Natural killer cell (primary cell): Measurements from ENCODE around the gene RHOT2. TPM values are rescaled to one million over a fixed set of nuclear protein-coding genes. Genes with fewer than 3 reads are reported as not detected.

Source experiments
- ATAC-seq, 3 donors: fragments of 150-1000 bp in 2 of 3; fragments of 200-7000 bp in 1 of 3; cut with Tn5 transposase; 1 replicate in 1 of 3; 2 replicates in 2 of 3; pipeline ENCODE4 v1.10.0; 2021; ENCODE audit warnings: mild to moderate bottlenecking in 2 of 3, moderate library complexity in 2 of 3
- DNase-seq, 2 donors: peaks; one replicate each; pipeline versions ENCODE4 v3.0.0 to v3.0.0-alpha.2; 2013 to 2021; ENCODE audit warnings: mixed read lengths in 1 of 2
- H3K27ac ChIP-seq: one replicate; pipeline ENCODE4 v1.5.1; 2013; ENCODE audit warnings: mild to moderate bottlenecking, low read length
- H3K27me3 ChIP-seq: one replicate; pipeline ENCODE4 v1.6.1; 2013; ENCODE audit warnings: low read length; ENCODE audit not compliant: control insufficient read depth, insufficient read depth
- H3K36me3 ChIP-seq: one replicate; pipeline ENCODE4 v1.6.1; 2013; ENCODE audit warnings: low read length; ENCODE audit not compliant: control insufficient read depth, insufficient read depth
- H3K4me1 ChIP-seq: one replicate; pipeline ENCODE4 v1.6.1; 2013; ENCODE audit warnings: low read length; ENCODE audit not compliant: control insufficient read depth, insufficient read depth
- H3K4me3 ChIP-seq: one replicate; pipeline ENCODE4 v1.5.1; 2013; ENCODE audit warnings: low read length
- H3K9me3 ChIP-seq: one replicate; pipeline ENCODE4 v1.6.1; 2013; ENCODE audit warnings: low read length; ENCODE audit not compliant: control insufficient read depth, insufficient read depth
- H3K27ac Mint-ChIP-seq, 2 donors: one replicate each; pipeline ENCODE4 v1.8.0; 2022; ENCODE audit warnings: mild to moderate bottlenecking in 2 of 2, mixed read lengths in 2 of 2, moderate library complexity in 1 of 2
- H3K27me3 Mint-ChIP-seq, 2 donors: one replicate each; pipeline ENCODE4 v1.8.0; 2022; ENCODE audit warnings: low read depth in 2 of 2, mixed read lengths in 2 of 2
- H3K36me3 Mint-ChIP-seq: one replicate; pipeline ENCODE4 v1.8.0; 2022; ENCODE audit warnings: mixed read lengths
- H3K4me1 Mint-ChIP-seq, 2 donors: one replicate each; pipeline ENCODE4 v1.8.0; 2022; ENCODE audit warnings: mixed read lengths in 2 of 2
- H3K4me3 Mint-ChIP-seq: one replicate; pipeline ENCODE4 v1.8.0; 2022; ENCODE audit warnings: mild to moderate bottlenecking, moderate library complexity, mixed read lengths
- H3K9me3 Mint-ChIP-seq, 2 donors: one replicate each; pipeline ENCODE4 v1.8.0; 2022; ENCODE audit warnings: mixed read lengths in 2 of 2
- CTCF ChIP-seq: fragments of 200-600 bp; IDR thresholded peaks from one replicate; pipeline ENCODE4 v1.8.0; 2022; ENCODE audit warnings: antibody characterized with exemption
- WGBS: methylation state at CpG from one replicate; pipeline ENCODE4 v1.1.7; 2013; ENCODE audit warnings: missing lambda C conversion rate; ENCODE audit not compliant: insufficient coverage; 5-methylcytosine and 5-hydroxymethylcytosine counted together
- intact Hi-C: fragments of 100-400 bp; cut with micrococcal nuclease; formaldehyde crosslinking; loops from one replicate; pipeline ENCODE4 v1.14.2; 2022
- total RNA-seq, 4 donors: library from RNA; stranded (reverse); fragments of 120-200 nt in 1 of 4; gene quantifications; one replicate each; pipeline versions ENCODE4 v1.2.3 to v1.2.4, GENCODE V29; 2013 to 2022

RHOT2 gene
- total RNA-seq, 3 donors from 2014 or later (not counting 1 experiment from before 2014, with no cell fraction given): 205 to 216 (median 211) TPM

GRCh38 chr16:668519-669171 is 713 bp downstream of the RHOT2 start:
- Mint-ChIP-seq H3K4me3 (peak overlapping the region; percentile 77), H3K4me1 (peaks cover 0 to 5% of the 10 kb centered on the region in 2 donors), H3K27me3 (no peaks in the 10 kb centered on the region), H3K9me3 (no peaks in the 10 kb centered on the region), H3K36me3 (no peaks in the 10 kb centered on the region), H3K27ac (peak overlapping the region in 1 of 2 donors; percentile 69)
- H3K27me3 ChIP-seq: no peaks in the 10 kb centered on the region
- TF ChIP-seq CTCF: no peak
- H3K4me1 ChIP-seq: peaks cover 21% of the 10 kb centered on the region
- WGBS: 9% methylated on average over 50 of the region's 50 CpGs
- H3K27ac ChIP-seq: peak overlapping the region; percentile 65
- intact Hi-C loops: no loop called here
- H3K36me3 ChIP-seq: peaks cover 31% of the 10 kb centered on the region
- peak in 1 of 3 donors; percentile 6 for ATAC-seq
- peak overlapping the region; percentile 66 for H3K4me3 ChIP-seq
- no peaks in the 10 kb centered on the region for H3K9me3 ChIP-seq
- DNase-seq: peak in 1 of 2 donors; percentile 42

- ATAC-seq (no peak), DNase-seq (no peak)
- 98% methylated on average over 13 of the region's 13 CpGs for WGBS
- Mint-ChIP-seq H3K27ac (no peak overlapping the region), H3K4me3 (peak overlapping the region; percentile 42), H3K27me3 (no peaks in the 10 kb centered on the region), H3K36me3 (no peaks in the 10 kb centered on the region), H3K9me3 (no peaks in the 10 kb centered on the region), H3K4me1 (peaks cover 0 to 5% of the 10 kb centered on the region in 2 donors)
- no peaks in the 10 kb centered on the region for H3K9me3 ChIP-seq
- H3K27ac ChIP-seq: no peak overlapping the region
- H3K4me1 ChIP-seq: peaks cover 21% of the 10 kb centered on the region
- intact Hi-C loops: no loop called here
- H3K27me3 ChIP-seq: no peaks in the 10 kb centered on the region
- no peak for TF ChIP-seq CTCF
- peaks cover 31% of the 10 kb centered on the region for H3K36me3 ChIP-seq
- H3K4me3 ChIP-seq: no peak overlapping the region
Measured at GRCh38 chr16:669666-670065, 1.7 kb downstream of the RHOT2 start.

- DNase-seq (no peak), ATAC-seq (no peak)
- peaks cover 30% of the 10 kb centered on the region for H3K4me1 ChIP-seq
- TF ChIP-seq CTCF: no peak
- no peak overlapping the region for H3K4me3 ChIP-seq
- H3K36me3 Mint-ChIP-seq: no peaks in the 10 kb centered on the region
- no peaks in the 10 kb centered on the region for H3K9me3 ChIP-seq
- H3K4me1 Mint-ChIP-seq: peaks cover 0 to 12% of the 10 kb centered on the region in 2 donors
- H3K9me3 Mint-ChIP-seq: no peaks in the 10 kb centered on the region
- 95% methylated on average over 52 of the region's 52 CpGs for WGBS
- H3K27me3 Mint-ChIP-seq: no peaks in the 10 kb centered on the region
- H3K36me3 ChIP-seq: peaks cover 31% of the 10 kb centered on the region
- no peak overlapping the region for H3K27ac Mint-ChIP-seq
- peaks cover 3% of the 10 kb centered on the region for H3K27me3 ChIP-seq
- intact Hi-C loops: no loop called here
- no peak overlapping the region for H3K27ac ChIP-seq
- H3K4me3 Mint-ChIP-seq: peak overlapping the region; percentile 60
Measured at GRCh38 chr16:670485-671352, 2.8 kb downstream of the RHOT2 start.
